Suprapubic skin (tissue), 4 donors: Measurements from ENCODE around the gene JAZF1.

Experiments
- EP300 ChIP-seq: sonication (generic); formaldehyde crosslinking; IDR thresholded peaks from one replicate; pipeline ENCODE4 v1.6.1; 2017; ENCODE audit warnings: antibody characterized with exemption
- POLR2A ChIP-seq, 2 donors: fragments of 450-650 bp; IDR thresholded peaks; one replicate each; pipeline ENCODE4 v1.6.1; 2017; ENCODE audit warnings: antibody characterized with exemption in 2 of 2, mild to moderate bottlenecking in 2 of 2, moderate library complexity in 2 of 2
- POLR2AphosphoS5 ChIP-seq, 3 donors: sonication (generic); formaldehyde crosslinking; IDR thresholded peaks; one replicate each; pipeline ENCODE4 v1.6.1; 2017; ENCODE audit warnings: antibody characterized with exemption in 3 of 3
- TF ChIP-seq, protein P1 (sequence below), 2 donors: fragments of 200-600 bp in 1 of 2; fragments of 450-650 bp in 1 of 2; sonication (generic) in 1 of 2; IDR thresholded peaks; one replicate each; pipeline ENCODE4 v1.5.1; 2016 to 2019; ENCODE audit warnings: antibody characterized with exemption in 2 of 2, mild to moderate bottlenecking in 1 of 2, moderate library complexity in 1 of 2

DNA sequence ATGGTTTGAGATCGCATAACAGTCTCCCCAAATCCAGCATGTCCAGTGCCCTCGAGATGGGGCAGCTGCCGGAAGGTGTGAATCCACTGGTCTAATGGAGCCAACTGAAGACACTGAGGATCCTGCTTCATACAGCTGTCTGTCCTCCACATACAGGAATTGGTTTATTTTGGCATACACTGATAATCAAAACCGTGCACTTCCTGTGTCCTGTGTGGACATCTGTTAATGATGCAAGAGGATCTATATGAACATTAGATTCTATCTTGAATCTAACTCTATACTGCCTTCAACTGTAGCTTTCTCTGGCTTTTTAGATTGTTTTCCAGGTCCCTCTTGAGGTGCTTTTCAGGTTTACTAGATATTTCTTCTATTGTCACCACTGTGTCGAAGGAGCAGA lies 3.0 kb upstream of the JAZF1 start:
- TF ChIP-seq, protein P1, sequence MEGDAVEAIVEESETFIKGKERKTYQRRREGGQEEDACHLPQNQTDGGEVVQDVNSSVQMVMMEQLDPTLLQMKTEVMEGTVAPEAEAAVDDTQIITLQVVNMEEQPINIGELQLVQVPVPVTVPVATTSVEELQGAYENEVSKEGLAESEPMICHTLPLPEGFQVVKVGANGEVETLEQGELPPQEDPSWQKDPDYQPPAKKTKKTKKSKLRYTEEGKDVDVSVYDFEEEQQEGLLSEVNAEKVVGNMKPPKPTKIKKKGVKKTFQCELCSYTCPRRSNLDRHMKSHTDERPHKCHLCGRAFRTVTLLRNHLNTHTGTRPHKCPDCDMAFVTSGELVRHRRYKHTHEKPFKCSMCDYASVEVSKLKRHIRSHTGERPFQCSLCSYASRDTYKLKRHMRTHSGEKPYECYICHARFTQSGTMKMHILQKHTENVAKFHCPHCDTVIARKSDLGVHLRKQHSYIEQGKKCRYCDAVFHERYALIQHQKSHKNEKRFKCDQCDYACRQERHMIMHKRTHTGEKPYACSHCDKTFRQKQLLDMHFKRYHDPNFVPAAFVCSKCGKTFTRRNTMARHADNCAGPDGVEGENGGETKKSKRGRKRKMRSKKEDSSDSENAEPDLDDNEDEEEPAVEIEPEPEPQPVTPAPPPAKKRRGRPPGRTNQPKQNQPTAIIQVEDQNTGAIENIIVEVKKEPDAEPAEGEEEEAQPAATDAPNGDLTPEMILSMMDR (IDR thresholded peaks at IDR 0.05): no peak
- TF ChIP-seq POLR2A (IDR thresholded peaks at IDR 0.05): no peak
- no peak for TF ChIP-seq POLR2AphosphoS5 (IDR thresholded peaks at IDR 0.05)
- no peak for TF ChIP-seq EP300
